IMR-90 (cell line): Measurements from ENCODE around the gene EBP. TPM values are rescaled to one million over a fixed set of nuclear protein-coding genes. Genes with fewer than 3 reads are reported as not detected.

Experiments
- ATAC-seq: fragments of 200-7000 bp; cut with Tn5 transposase; 2 replicates; pipeline ENCODE4 v1.9.1; 2020; ENCODE audit warnings: low read depth, mild to moderate bottlenecking, moderate library complexity
- BruUV-seq: library from RNA; stranded (reverse); fragments of 400-500 nt; replicated peaks from 2 replicates; lab custom pipeline; 2021; lab: Mats Ljungman, UMichigan
- CTCF ChIA-PET: fragments of 300-600 bp; formaldehyde crosslinking; extraction: SDS; loops from one replicate; lab custom pipeline; 2021; ENCODE audit warnings: antibody characterized with exemption; lab: Yijun Ruan, JAX
- POLR2A ChIA-PET: fragments of 300-600 bp; sonication (Branson Sonifier 250); formaldehyde crosslinking; loops from one replicate; lab custom pipeline; 2022; ENCODE audit warnings: antibody characterized with exemption; ENCODE audit not compliant: unreplicated experiment; lab: Charles Lee
- DNase-seq: peaks from one replicate; pipeline ENCODE4 v3.0.0; 2013
- H2AFZ ChIP-seq: replicated peaks from 2 replicates; pipeline ENCODE3; 2013; ENCODE audit warnings: low read length, mild to moderate bottlenecking; ENCODE audit not compliant: poor library complexity
- H2AK5ac ChIP-seq: 2 replicates; pipeline ENCODE4 v1.6.1; 2013; ENCODE audit warnings: low read depth, low read length, inconsistent platforms
- H2AK9ac ChIP-seq: replicated peaks from 2 replicates; pipeline ENCODE3; 2013; ENCODE audit warnings: mild to moderate bottlenecking, low read depth, low read length, moderate library complexity; ENCODE audit not compliant: poor library complexity
- H2BK120ac ChIP-seq: 2 replicates; pipeline ENCODE4 v1.6.1; 2013; ENCODE audit warnings: low read depth, low read length, inconsistent platforms
- H2BK15ac ChIP-seq: 3 replicates; pipeline ENCODE4 v1.6.1; 2013; ENCODE audit warnings: low read depth, low read length, inconsistent platforms
- H2BK20ac ChIP-seq: 2 replicates; pipeline ENCODE4 v1.6.1; 2013; ENCODE audit warnings: low read depth, mild to moderate bottlenecking, inconsistent platforms, low read length, moderate library complexity
- H2BK5ac ChIP-seq: 2 replicates; pipeline ENCODE4 v1.6.1; 2013; ENCODE audit warnings: mild to moderate bottlenecking, low read depth, low read length, inconsistent platforms; ENCODE audit not compliant: poor library complexity, severe bottlenecking
- H3K14ac ChIP-seq: replicated peaks from 2 replicates; pipeline ENCODE4 v1.6.1; 2013; ENCODE audit warnings: low read depth, low read length, inconsistent platforms
- H3K18ac ChIP-seq: 2 replicates; pipeline ENCODE4 v1.6.1; 2013; ENCODE audit warnings: low read depth, low read length, control low read depth
- H3K23ac ChIP-seq: 2 replicates; pipeline ENCODE4 v1.6.1; 2013; ENCODE audit warnings: low read depth, low read length, inconsistent platforms
- H3K27ac ChIP-seq: 2 replicates; pipeline ENCODE4 v1.5.1; 2013; ENCODE audit warnings: mild to moderate bottlenecking, control low read depth, low read length; ENCODE audit not compliant: insufficient read depth
- H3K27me3 ChIP-seq: 2 replicates; pipeline ENCODE4 v1.6.1; 2013; ENCODE audit warnings: low read length; ENCODE audit not compliant: control insufficient read depth, insufficient read depth
- H3K36me3 ChIP-seq: 2 replicates; pipeline ENCODE4 v1.6.1; 2013; ENCODE audit warnings: low read length, mixed read lengths; ENCODE audit not compliant: control insufficient read depth, insufficient read depth
- H3K4ac ChIP-seq: 2 replicates; pipeline ENCODE4 v1.6.1; 2013; ENCODE audit warnings: low read depth, low read length, inconsistent platforms
- H3K4me1 ChIP-seq: 2 replicates; pipeline ENCODE4 v1.6.1; 2013; ENCODE audit warnings: low read length, mixed read lengths; ENCODE audit not compliant: control insufficient read depth, insufficient read depth
- H3K4me2 ChIP-seq: 2 replicates; pipeline ENCODE4 v1.6.1; 2013; ENCODE audit warnings: low read depth, mild to moderate bottlenecking, control low read depth, low read length, moderate library complexity
- H3K4me3 ChIP-seq: 2 replicates; pipeline ENCODE4 v1.5.1; 2013; ENCODE audit warnings: low read depth, mild to moderate bottlenecking, control low read depth, low read length, moderate library complexity; ENCODE audit not compliant: insufficient read depth
- H3K56ac ChIP-seq: 2 replicates; pipeline ENCODE4 v1.6.1; 2013; ENCODE audit warnings: low read length, inconsistent platforms; ENCODE audit not compliant: insufficient read depth; ENCODE audit errors: extremely low read depth
- H3K79me1 ChIP-seq, 2 experiments: 2 replicates each; pipeline ENCODE4 v1.6.1; 2013; ENCODE audit warnings: low read length in 2 of 2, inconsistent platforms in 1 of 2, low read depth in 1 of 2
- H3K9ac ChIP-seq: 2 replicates; pipeline ENCODE4 v1.6.1; 2013; ENCODE audit warnings: low read depth, low read length, control low read depth
- H3K9me1 ChIP-seq: 2 replicates; pipeline ENCODE4 v1.6.1; 2013; ENCODE audit warnings: low read length, inconsistent platforms; ENCODE audit not compliant: insufficient read depth
- H3K9me3 ChIP-seq: 2 replicates; pipeline ENCODE4 v1.6.1; 2013; ENCODE audit warnings: low read length; ENCODE audit not compliant: control insufficient read depth, insufficient read depth
- H4K20me1 ChIP-seq: 2 replicates; pipeline ENCODE4 v1.6.1; 2013; ENCODE audit warnings: low read length, inconsistent platforms; ENCODE audit not compliant: insufficient read depth
- H4K5ac ChIP-seq: 2 replicates; pipeline ENCODE4 v1.6.1; 2013; ENCODE audit warnings: mild to moderate bottlenecking, low read depth, low read length, control low read depth
- H4K8ac ChIP-seq, 2 experiments: 2 replicates each; pipeline ENCODE4 v1.6.1; 2013; ENCODE audit warnings: low read depth in 2 of 2, low read length in 2 of 2, control low read depth in 1 of 2, inconsistent platforms in 1 of 2
- H4K91ac ChIP-seq: 2 replicates; pipeline ENCODE4 v1.6.1; 2013; ENCODE audit warnings: low read depth, low read length, inconsistent platforms; ENCODE audit not compliant: insufficient read depth
- BHLHE40 ChIP-seq: fragments of 150-350 bp; IDR thresholded peaks from 2 replicates; pipeline ENCODE4 v1.6.1; 2016; ENCODE audit warnings: mild to moderate bottlenecking, low read depth, low read length
- CEBPB ChIP-seq: IDR thresholded peaks from 2 replicates; pipeline ENCODE4 v1.6.1; 2012; ENCODE audit warnings: low read depth, low read length, improper control_type of control experiment
- CHD1 ChIP-seq: IDR thresholded peaks from 2 replicates; pipeline ENCODE4 v1.6.1; 2012; ENCODE audit warnings: low read depth, low read length, improper control_type of control experiment
- CTCF ChIP-seq: conservative IDR thresholded peaks from 2 replicates; pipeline ENCODE4 v1.5.1; 2012; ENCODE audit warnings: mild to moderate bottlenecking, low read depth, low read length, improper control_type of control experiment
- FOS ChIP-seq: fragments of 150-350 bp; IDR thresholded peaks from 2 replicates; pipeline ENCODE4 v1.6.1; 2016; ENCODE audit warnings: low read depth, low read length
- MAFK ChIP-seq: IDR thresholded peaks from 2 replicates; pipeline ENCODE4 v1.6.1; 2012; ENCODE audit warnings: low read depth, low read length, improper control_type of control experiment
- MAZ ChIP-seq: IDR thresholded peaks from 2 replicates; pipeline ENCODE4 v1.6.1; 2012; ENCODE audit warnings: low read depth, mild to moderate bottlenecking, low read length, improper control_type of control experiment, moderate library complexity, borderline replicate concordance
- MXI1 ChIP-seq: IDR thresholded peaks from 2 replicates; pipeline ENCODE4 v1.6.1; 2012; ENCODE audit warnings: low read depth, mild to moderate bottlenecking, low read length, moderate library complexity, borderline replicate concordance
- NFE2L2 ChIP-seq: fragments of 150-350 bp; IDR thresholded peaks from 2 replicates; pipeline ENCODE4 v1.6.1; 2016; ENCODE audit warnings: low read depth, mild to moderate bottlenecking, low read length
- POLR2A ChIP-seq: IDR thresholded peaks from 2 replicates; pipeline ENCODE4 v1.6.1; 2012; ENCODE audit warnings: mild to moderate bottlenecking, low read depth, low read length
- RAD21 ChIP-seq: IDR thresholded peaks from 2 replicates; pipeline ENCODE4 v1.6.1; 2012; ENCODE audit warnings: low read length, improper control_type of control experiment
- RCOR1 ChIP-seq: IDR thresholded peaks from 2 replicates; pipeline ENCODE4 v1.6.1; 2012; ENCODE audit warnings: mild to moderate bottlenecking, low read length, improper control_type of control experiment; ENCODE audit not compliant: insufficient replicate concordance
- RFX5 ChIP-seq: IDR thresholded peaks from 2 replicates; pipeline ENCODE4 v1.8.0; 2012; ENCODE audit warnings: low read depth, mild to moderate bottlenecking, low read length, moderate library complexity
- SMC3 ChIP-seq: fragments of 150-350 bp; IDR thresholded peaks from 2 replicates; pipeline ENCODE4 v1.6.1; 2016; ENCODE audit warnings: low read depth, mild to moderate bottlenecking, antibody characterized with exemption, low read length, moderate library complexity
- WGBS, 2 experiments: methylation state at CpG; one replicate each; pipeline versions ENCODE4 v1.1.5 to v1.1.7; 2013; ENCODE audit warnings: missing lambda C conversion rate in 2 of 2; ENCODE audit not compliant: insufficient read length in 1 of 2; ENCODE audit errors: extremely low coverage in 2 of 2; 5-methylcytosine and 5-hydroxymethylcytosine counted together
- dilution Hi-C: fragments of 300-500 bp; cut with HindIII; formaldehyde crosslinking; loops from one replicate; pipeline ENCODE4 v1.14.3; 2018; ENCODE audit warnings: low sequenced_read_pairs; ENCODE audit not compliant: unreplicated experiment
- in situ Hi-C: fragments of 300-500 bp; cut with MboI; formaldehyde crosslinking; loops from 3 replicates; pipeline ENCODE4 v1.14.3; 2019; ENCODE audit warnings: low sequenced_read_pairs, inconsistent platforms, mixed read lengths
- intact Hi-C: fragments of 100-400 bp; cut with micrococcal nuclease; formaldehyde crosslinking; loops from 2 replicates; pipeline ENCODE4 v1.10.0; 2022
- polyA plus RNA-seq, 3 experiments: library from polyadenylated mRNA; depleted of rRNA; stranded (reverse); fragments of >200 nt; gene quantifications; 2 replicates each; pipeline ENCODE4 v1.2.3, GENCODE V29; 2012; ENCODE audit warnings: low replicate concordance in 1 of 3
- total RNA-seq: library from RNA; depleted of rRNA; stranded (reverse); fragments of >200 nt; gene quantifications from 2 replicates; pipeline ENCODE4 v1.2.3, GENCODE V29; 2012
- TF ChIP-seq, protein P1 (sequence below): fragments of 150-350 bp; IDR thresholded peaks from 2 replicates; pipeline ENCODE4 v1.6.1; 2017; ENCODE audit warnings: mild to moderate bottlenecking, antibody characterized with exemption, low read length, low read depth
- TF ChIP-seq, protein P2 (sequence below): fragments of 150-350 bp; IDR thresholded peaks from 2 replicates; pipeline ENCODE4 v1.6.1; 2016; ENCODE audit warnings: low read depth, mild to moderate bottlenecking, low read length, moderate library complexity, borderline replicate concordance

EBP gene
- total and polyA plus RNA-seq, 2 of the 4 experiments (the other 2 are of a cell fraction) = 39.4 to 78.9 TPM

DNA sequence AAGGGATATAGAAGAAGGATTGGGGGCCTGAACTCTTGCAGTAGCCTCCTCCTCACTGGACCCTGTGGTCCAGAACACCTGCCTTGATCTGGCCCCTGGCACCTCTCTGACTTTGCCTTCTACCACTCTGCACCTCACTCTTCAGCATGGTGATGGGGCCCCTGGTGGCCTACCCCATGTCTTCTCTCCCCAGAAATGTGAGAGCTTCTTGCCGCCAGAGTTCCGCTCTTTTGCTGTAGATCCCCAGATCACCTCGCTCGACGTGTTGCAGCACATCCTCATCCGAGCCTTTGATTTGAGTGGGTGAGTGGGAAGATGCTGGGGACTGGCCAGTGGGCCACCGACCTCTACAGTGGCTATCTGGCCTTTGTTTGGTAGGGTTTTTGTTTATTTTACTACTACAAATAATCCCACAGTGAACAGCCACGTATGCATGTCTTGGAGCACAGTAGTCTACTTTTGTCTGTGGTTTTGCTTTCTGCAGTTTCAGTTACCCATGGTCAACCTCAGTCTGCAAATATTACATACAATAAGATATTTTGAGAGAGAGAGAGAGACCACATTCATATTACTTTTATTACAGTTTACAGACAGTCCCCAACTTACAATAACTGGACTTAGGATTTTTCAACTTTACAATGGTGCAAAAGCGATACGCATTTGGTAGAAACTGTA lies 19.7 kb downstream of the EBP start:
- ChIA-PET POLR2A (no interaction called here), CTCF (no interaction called here)
- Histone ChIP-seq H2AK5ac (no peak overlapping the region), H4K8ac (no peak overlapping the region), H3K14ac (no peak overlapping the region), H3K23ac (no peak overlapping the region), H3K36me3 (peaks cover 7% of the 10 kb centered on the region), H4K91ac (no peak overlapping the region), H3K27me3 (no peaks in the 10 kb centered on the region), H3K9me3 (no peaks in the 10 kb centered on the region), H2BK15ac (no peak overlapping the region), H3K9me1 (peaks cover 5% of the 10 kb centered on the region; the same call in 1 of the 2 replicates), H2AFZ (no peak overlapping the region), H2BK20ac (no peak overlapping the region), H4K5ac (no peak overlapping the region), H3K18ac (no peak overlapping the region), H3K56ac (no peak overlapping the region), H4K20me1 (peaks cover 9% of the 10 kb centered on the region; the same call in 1 of the 2 replicates), H3K79me1 (peaks cover 7 to 14% of the 10 kb centered on the region in 2 experiments), H3K27ac (no peak overlapping the region), H3K4me1 (no peaks in the 10 kb centered on the region), H2AK9ac (no peak overlapping the region), H2BK120ac (no peak overlapping the region), H2BK5ac (no peak overlapping the region), H3K4me2 (no peak overlapping the region), H3K9ac (no peak overlapping the region), H3K4ac (no peak overlapping the region), H3K4me3 (no peak overlapping the region)
- TF ChIP-seq RAD21 (no peak), RFX5 (no peak), CEBPB (no peak), BHLHE40 (no peak), CHD1 (no peak), POLR2A (no peak), NFE2L2 (no peak), MAZ (no peak), MXI1 (no peak), MAFK (no peak), RCOR1 (no peak), FOS (no peak), CTCF (no peak), SMC3 (no peak)
- TF ChIP-seq, protein P1, sequence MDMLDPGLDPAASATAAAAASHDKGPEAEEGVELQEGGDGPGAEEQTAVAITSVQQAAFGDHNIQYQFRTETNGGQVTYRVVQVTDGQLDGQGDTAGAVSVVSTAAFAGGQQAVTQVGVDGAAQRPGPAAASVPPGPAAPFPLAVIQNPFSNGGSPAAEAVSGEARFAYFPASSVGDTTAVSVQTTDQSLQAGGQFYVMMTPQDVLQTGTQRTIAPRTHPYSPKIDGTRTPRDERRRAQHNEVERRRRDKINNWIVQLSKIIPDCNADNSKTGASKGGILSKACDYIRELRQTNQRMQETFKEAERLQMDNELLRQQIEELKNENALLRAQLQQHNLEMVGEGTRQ = no peak
- TF ChIP-seq, protein P2, sequence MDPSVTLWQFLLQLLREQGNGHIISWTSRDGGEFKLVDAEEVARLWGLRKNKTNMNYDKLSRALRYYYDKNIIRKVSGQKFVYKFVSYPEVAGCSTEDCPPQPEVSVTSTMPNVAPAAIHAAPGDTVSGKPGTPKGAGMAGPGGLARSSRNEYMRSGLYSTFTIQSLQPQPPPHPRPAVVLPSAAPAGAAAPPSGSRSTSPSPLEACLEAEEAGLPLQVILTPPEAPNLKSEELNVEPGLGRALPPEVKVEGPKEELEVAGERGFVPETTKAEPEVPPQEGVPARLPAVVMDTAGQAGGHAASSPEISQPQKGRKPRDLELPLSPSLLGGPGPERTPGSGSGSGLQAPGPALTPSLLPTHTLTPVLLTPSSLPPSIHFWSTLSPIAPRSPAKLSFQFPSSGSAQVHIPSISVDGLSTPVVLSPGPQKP = no peak
- dilution Hi-C loops = no loop called here
- in situ Hi-C loops = no loop called here
- no TSS peak for BruUV-seq
- intact Hi-C loops = no loop called here
- ATAC-seq (no peak), DNase-seq (no peak)
- no CpG with 5 or more reads among the region's 10 CpGs for WGBS, 2 experiments
